Measurements from ENCODE around the gene HECW1.

Gene HECW1

DNA sequence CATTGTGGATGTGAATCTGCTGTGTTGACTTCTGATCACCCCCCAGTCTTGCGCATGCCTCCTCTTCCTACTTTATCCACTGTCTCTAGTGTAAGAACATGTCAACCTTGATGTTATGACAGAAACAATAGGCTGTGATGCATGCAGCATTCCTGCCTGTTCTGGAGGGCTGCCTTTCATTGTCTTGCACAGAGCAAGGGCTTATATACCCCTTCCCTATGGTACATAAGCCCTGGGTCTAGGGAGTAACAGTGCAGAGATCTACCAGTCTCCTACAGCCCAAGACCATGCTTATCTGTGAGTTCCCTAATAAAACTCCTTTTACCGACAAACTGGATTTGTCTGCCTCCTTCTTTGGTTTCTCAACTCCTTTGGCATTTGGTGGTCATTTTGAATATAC, 293.5 kb downstream of the HECW1 start:
- DNase-seq (ENCODE audit: low read depth in 1 of 2, low spot score in 1 of 2): no peak

DNA sequence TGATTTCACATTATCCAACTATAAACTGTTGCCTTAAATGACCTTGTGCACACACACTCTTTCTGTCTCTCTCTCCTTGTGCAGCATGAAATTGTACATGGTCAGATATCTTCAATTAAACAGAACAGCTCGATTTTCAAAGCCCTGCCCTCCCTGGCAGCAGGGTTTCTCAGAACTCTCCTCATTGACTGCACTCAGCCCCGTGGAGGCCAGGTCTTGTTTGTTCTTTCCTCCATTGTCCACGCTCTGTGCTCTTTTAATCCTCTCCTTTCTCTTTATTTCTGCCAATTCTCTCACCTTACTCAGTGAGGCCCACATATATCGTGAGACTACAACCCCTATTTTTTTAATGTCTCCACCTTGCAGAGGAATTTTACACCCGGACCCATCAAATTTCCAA, 294.5 kb downstream of the HECW1 start:
- DNase-seq (ENCODE audit: low read depth in 1 of 2, low spot score in 1 of 2): no peak

DNA sequence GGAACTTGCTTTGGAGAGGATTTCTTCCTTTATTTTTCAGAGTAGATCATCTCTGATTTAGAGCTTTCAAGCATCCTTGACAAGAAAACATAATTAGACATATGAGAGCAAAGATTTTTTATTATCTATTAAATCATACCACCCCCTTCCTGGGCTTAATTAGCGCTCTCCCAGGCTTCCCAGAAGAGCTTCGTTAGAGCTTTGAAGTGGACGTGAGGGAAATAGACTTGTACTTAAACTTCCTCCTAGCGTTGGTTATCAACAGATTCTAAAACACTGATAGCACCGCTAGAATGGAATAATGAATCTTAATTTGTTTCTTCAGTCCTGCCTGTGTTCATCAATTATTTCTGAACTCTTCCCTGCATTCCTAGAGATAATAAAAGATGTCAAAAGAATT, 296.5 kb downstream of the HECW1 start:
- DNase-seq (ENCODE audit: low read depth in 1 of 2, low spot score in 1 of 2): no peak

DNA sequence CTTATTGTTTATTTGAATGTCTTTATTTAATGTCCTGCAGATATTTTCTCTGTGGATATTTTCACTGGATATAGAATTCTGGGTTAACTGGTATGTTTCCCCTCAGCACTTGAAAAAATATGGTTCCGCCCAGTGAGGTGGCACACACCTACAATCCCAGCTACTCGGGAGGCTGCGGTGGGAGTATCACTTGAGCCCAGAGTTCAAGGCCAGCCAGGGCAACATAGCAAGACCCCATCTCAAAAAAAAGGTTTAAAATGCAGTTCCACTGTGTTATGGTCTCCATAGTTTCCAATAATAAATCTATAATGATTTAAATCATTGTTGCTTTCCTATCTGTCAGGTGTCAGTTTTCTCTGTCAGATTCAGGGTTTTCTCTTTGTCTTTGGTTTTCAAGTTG, 305.0 kb downstream of the HECW1 start:
- DNase-seq (ENCODE audit: low read depth in 1 of 2, low spot score in 1 of 2): no peak

DNA sequence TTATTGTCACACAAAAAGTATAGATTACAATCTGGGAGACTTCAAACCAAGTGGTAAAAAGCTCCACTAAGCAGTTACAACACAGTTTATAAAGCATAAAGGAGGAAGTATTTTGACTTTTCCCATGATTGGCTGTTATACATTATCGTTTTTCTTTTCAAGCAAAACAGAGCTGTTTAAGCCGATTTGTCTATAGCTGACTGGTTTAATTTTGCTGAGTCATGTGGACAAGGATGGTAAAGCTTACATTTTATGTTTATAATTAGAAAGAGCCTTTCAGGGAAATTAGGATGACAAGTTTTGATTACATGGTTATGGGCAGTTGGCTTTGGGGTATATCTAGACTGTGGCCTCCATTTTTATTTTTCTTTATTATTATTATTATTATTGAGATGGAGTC, 318.0 kb downstream of the HECW1 start:
- DNase-seq (ENCODE audit: low read depth in 1 of 2, low spot score in 1 of 2): no peak

DNA sequence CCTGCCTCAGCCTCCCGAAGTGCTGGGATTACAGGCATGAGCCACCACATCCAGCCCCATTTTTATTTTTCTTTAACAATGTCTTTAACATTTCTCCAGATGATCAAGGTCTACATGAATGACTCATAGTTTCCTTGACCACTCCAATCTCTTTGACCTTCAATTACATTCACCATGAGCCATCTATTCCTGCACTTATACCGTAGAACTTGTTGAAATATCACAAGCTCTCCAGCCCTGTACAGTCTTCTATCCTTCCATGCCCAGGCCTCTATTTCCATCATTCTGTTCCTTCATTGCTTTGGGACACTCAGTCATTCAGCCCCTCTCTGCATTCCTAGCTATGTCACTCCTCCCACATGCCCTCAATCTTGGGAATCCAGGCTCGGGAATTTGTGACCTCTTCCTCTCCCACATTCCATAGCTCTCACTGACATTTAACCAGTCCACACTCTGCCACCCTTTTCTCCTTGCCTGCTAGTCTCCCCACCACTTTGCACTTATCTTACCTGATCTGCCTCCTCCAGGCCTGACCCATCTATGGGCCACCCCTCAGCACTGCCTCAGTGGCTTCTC, 318.7 kb downstream of the HECW1 start:
- DNase-seq (ENCODE audit: low read depth in 1 of 2, low spot score in 1 of 2): no peak

DNA sequence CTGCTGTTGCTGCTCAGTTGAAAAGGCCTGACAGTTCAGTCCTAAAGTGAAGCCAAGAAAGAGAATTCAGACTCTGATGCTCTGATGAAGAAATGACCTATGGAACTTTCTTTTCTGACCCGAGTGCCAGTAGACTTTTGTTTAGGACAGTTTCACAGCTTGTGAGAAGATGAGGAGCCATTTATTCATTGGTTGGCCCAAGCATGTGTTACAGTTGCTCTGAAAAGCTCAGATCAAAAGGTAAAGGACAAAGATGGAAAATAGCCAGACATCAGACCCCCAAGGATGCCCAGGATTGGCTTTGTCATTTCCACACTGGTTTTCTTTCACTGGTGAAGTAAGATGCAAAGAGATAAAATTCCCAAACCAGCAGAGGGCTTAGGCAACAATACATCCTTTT, 321.2 kb downstream of the HECW1 start:
- no peak for DNase-seq (ENCODE audit: low read depth in 1 of 2, low spot score in 1 of 2)

DNA sequence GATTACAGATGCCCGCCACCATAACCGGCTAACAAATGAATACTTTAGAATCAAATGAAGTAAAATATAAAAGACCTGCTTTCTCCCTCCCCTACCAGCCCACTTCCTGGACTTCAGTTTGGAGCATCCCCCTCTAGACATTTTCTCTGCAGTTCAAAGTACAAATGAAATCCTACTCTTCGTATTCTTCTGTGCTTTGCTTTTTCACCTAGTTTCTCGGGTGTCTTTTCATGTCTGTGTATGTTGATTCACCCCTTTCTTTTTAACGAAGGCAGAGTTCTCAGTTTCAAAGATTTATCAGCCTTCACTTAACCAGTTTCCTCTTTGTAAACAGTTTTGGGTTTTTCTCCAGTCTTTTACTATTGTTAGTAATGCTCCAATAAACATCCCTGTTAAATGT, 324.6 kb downstream of the HECW1 start:
- DNase-seq (ENCODE audit: low read depth in 1 of 2, low spot score in 1 of 2): no peak

DNA sequence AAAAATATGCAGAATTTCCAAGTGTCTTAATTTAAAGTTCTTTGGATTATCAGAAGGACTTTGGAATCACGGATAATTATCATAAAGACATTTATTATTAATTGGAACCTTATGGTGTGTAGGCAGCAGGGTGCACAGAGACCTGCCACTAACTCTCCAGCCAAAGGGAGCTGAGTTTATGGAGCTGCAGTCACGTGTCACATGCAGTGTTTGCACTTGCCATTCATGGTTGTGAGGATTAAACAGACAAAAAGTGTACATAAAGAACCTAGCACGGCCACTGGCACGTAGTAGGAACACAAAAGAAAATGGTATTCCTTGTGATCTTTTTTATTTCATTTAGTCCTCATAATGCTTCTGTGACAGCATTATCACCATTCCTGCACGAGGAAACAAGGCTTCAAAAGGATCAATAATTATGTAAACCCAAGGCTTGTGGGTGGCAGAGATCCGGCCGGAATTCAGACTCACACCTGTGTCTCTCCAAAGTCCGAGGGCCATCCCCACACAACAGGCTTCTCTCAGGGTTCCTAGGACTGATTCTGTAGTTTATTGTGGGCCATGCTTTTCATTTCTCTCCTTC, 326.5 kb downstream of the HECW1 start:
- DNase-seq (ENCODE audit: low read depth in 1 of 2, low spot score in 1 of 2): no peak

DNA sequence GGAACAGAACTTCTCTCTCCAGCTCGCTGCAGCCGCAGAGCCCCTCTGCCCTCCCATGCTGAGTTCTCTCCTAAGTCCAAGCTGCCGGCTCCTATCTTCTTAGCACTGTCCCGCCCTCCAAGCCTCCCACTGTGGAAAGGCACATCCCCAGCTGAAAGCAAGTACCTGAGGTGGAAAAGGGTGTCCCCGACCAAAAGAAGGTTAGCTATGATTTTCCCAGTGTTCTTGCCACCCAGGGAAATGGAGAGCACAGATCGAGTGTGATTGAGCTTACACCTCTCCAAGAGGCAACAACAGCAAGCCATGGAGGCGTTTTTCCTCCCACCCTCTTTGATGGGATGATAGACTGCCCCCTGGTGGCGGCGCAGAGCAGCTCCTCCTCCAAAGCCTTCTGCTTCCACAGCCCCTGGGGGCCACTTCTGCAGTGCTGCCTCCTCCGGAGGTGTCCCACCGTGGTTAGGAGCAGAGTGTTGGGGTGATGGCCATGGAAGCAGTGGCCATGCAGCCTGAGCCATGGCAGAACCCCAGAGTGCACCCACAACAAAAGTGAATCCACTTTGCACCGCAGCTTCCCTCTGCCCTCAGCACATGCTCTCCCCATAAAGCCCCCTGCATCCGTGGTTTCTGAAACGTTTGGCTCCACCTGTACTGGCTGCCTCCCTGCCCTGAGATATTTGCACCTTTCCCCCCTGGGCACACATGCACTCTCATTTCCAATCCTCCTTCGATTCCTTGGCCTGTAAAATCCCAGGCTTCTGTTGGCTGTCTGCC, 327.4 kb downstream of the HECW1 start:
- DNase-seq (ENCODE audit: low read depth in 1 of 2, low spot score in 1 of 2): peak; percentile 6 to 32

DNA sequence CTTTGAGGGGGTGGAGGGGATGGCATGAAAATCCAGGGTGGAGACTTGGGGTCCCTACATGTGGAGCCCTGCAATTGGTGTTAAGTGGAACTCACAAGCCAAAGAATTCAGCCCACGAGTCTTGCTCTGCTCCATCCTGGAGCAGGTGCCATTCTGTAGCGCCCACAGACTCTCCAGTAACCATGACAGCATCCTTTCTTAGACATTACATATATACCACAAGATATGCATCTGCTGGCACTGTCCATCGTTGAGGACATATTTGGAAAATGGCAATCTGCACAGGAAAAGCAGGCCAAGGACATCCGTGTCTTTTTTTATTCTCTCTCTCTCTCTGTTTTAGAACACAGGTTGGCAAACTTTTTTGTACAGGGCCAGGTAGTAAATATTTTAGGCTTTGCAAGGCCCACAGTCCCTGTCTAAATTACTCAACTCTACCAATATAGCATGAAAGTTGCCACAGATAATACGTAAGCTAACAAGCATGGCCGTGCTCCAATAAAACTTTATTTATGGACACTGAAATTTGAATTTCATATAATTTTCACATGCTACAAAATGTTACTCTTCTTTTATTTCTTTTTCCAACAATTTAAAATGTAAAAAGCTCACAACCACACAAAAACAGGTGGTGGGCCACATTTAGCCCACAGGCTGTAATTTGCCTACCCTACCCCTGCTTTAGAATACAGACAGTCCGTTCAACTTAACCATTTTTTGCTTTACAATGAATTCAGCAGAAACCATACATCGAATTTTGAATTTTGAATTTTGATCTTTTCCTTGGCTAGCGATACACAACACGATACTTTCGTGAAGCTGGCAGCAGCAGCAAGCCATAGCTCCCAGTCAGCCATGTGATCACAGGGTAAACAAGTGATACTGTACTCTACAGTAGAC, 329.0 kb downstream of the HECW1 start:
- no peak for DNase-seq (ENCODE audit: low read depth in 1 of 2, low spot score in 1 of 2)

DNA sequence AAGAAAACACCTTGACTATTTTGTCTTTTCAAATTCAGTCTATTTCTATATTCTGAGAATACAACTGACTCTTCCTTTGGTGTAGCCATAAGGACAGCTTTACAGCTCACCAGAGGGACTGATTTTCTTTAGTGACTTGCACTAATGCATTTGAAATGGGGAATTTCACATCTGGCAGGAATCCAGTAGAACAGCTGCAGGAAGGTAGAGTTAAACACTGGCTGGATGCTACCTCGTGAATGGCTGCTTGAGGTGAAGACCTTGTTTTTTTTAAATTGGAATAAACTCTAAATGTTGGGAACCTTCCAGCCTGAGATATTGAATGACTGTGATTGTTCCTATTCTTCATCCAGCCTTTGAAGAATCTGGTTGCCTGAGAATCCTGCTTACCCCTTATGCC, 330.9 kb downstream of the HECW1 start:
- DNase-seq (ENCODE audit: low read depth in 1 of 2, low spot score in 1 of 2): no peak

DNA sequence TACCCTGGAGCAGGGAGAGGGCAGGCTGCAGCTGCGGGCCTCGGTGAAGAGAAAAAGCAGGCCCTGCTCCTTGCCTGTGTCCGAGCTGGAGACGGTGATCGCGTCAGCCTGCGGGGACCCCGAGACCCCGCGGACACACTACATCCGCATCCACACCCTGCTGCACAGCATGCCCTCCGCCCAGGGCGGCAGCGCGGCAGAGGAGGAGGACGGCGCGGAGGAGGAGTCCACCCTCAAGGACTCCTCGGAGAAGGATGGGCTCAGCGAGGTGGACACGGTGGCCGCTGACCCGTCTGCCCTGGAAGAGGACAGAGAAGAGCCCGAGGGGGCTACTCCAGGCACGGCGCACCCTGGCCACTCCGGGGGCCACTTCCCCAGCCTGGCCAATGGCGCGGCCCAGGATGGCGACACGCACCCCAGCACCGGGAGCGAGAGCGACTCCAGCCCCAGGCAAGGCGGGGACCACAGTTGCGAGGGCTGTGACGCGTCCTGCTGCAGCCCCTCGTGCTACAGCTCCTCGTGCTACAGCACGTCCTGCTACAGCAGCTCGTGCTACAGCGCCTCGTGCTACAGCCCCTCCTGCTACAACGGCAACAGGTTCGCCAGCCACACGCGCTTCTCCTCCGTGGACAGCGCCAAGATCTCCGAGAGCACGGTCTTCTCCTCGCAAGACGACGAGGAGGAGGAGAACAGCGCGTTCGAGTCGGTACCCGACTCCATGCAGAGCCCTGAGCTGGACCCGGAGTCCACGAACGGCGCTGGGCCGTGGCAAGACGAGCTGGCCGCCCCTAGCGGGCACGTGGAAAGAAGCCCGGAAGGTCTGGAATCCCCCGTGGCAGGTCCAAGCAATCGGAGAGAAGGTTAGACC, 332.5 kb downstream of the HECW1 start:
- no peak for DNase-seq (ENCODE audit: low read depth in 1 of 2, low spot score in 1 of 2)

DNA sequence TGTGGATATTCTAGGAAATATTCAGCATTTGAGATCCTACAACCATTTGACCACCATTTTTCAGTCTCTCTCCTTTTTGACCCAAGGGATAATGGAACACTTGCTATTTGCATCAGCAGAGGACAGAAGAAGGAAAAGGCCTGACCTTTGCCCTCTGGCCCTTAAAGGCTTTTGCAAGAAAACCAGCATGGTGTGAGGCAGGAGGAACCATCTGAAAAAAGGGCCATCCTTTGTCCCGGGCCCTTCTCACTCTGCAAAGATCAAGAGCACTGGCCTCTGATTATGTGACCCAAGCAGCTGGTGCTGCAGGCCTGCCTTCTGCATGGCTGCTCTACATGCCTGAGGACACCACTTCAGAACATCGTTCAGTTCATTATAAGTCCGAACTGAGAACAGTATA, 337.1 kb downstream of the HECW1 start:
- DNase-seq (ENCODE audit: low read depth in 1 of 2, low spot score in 1 of 2): no peak

DNA sequence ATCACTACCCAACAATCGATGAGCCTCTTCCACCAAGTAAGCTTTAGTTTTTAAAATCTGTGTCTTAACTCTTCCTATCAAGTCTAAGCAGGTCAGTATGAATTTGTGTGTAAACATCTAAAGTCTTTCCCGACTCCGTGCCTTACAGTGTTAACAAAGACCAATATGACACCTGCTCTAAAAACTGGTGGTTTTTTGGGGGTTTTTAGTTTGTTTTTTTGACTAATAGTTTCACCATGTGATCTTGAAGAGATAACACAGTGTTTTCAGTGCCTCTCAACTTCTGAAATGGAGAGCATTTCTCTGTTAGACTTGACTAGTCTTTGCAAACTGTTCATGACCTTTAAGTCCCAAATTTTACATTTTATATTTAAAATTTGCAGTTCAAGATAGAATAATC, 338.4 kb downstream of the HECW1 start:
- DNase-seq (ENCODE audit: low read depth in 1 of 2, low spot score in 1 of 2): no peak

DNA sequence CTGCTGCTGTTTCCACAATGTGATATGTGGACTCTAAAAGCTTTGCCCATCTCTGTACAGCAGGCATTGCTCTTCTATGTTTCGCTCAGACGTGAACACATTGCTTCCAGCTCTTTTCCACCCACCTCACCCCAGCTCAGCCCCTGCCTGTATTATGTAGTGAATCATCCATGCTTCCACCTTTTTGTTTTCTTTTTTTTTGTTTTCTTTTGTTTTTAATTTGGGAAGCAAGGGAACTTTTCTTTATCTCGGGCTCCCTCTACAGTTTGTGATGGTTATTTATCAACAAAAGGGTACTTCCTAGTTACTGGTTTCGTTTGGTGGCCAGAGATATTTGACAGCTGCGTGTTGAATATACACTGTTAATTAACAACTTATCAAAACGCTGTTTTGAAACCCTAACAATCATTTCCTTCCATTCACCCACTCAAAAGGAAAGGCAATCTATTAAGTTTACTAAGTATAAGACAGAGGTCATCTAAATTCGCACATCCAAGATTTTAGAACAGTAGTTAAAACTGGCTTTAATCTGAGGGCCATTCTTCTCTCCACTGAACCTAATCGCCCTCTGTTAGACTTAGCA, 342.6 kb downstream of the HECW1 start:
- no peak for DNase-seq (ENCODE audit: low read depth in 1 of 2, low spot score in 1 of 2)

DNA sequence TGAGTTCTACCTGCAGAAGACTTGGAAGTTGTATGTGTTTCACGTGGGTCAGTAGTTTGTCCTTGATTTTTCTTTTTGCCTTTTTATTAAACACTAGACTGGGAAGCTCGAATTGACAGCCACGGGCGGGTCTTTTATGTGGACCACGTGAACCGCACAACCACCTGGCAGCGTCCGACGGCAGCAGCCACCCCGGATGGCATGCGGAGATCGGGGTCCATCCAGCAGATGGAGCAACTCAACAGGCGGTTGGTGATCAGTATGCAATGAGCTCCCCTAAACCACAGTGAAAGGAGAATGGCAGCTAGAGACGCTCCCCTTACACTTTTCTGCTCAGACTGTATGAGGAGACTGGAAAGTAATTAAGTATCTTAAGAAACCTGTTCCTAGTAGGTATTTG, 343.8 kb downstream of the HECW1 start:
- DNase-seq (ENCODE audit: low read depth in 1 of 2, low spot score in 1 of 2): no peak

DNA sequence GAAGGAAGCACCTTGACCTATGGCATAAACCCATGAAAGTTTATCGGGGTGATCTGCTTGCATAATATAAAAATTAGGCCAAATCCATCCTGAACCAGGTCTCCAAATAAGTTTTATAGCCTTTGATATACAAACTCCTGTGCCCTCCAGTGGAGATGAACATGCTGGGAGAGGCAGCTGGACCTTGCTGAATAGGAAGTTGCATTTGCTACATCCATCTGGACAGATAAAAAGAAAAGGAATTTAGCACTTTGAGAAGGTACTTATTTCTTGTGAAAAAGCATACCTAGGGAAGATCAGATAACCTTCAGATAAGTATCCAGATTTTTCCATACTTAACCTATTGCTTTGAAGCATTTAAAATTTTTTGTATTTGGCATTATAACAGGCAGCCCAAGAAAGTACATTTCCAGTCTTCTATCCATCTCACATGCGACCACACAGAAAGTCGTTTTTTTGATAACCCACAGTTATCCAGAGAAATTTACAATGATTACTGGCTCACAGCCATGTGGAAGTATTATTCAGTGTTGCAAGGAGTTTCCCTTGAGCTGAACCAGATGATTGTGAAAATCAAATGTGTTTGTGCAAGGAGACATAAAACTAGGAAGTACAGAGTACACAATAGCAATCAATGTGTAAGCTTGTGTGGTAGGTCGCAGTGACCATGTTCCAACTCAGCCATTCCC, 346.0 kb downstream of the HECW1 start:
- no peak for DNase-seq (ENCODE audit: low read depth in 1 of 2, low spot score in 1 of 2)

DNA sequence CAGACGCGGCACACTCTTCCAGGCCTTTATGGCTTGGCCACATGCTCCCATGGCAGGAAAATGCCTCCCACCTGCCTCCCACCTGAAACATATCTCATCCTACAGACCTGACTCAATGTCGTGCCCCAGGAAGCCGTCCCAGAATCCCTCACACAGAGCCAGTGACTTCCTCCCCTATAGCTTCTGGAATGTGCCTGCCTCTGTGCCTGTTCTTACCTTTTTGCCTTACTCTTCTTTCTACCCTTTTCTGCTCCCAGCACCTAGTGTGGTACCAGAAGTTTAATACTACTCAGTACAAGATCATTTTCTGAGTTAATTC, 346.5 kb downstream of the HECW1 start:
- DNase-seq (ENCODE audit: low read depth in 1 of 2, low spot score in 1 of 2): no peak

DNA sequence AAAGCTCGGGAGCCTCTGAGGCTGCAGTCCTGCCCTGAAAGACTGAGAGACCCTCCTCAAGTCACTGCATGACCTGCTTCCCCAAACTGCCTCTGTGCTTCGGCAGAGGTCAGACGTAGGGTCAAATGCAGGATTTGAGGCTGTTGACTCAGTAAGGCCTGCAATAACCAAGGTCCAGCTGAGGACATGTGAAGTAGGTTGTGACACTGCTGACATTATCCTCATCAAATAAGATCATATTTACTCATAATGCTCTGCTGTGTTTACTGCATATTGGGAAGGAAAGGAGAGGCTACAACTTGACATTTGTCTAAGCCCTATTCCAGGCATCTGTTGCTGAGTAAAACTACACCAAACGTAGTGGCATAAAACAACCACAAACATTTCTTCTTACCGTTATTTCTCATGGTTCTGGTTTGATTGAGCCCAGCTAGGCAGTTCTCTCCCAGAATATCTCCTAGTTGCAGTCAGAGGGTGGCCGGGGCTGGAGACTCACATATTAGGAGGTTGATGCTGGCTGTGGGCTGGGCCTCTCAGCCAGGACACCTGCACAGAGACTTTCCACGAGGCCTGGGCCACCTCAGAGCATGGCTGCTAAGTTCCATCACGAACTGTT, 348.4 kb downstream of the HECW1 start:
- DNase-seq (ENCODE audit: low read depth in 1 of 2, low spot score in 1 of 2): no peak

Data from stimulated activated CD4-positive, alpha-beta T cell treated with anti-CD3 and anti-CD28 coated beads, Interleukin-15, amount 100 ng/mL, for 1 hour (primary cell).